Measurements from ENCODE around the gene COA5.

DNA sequence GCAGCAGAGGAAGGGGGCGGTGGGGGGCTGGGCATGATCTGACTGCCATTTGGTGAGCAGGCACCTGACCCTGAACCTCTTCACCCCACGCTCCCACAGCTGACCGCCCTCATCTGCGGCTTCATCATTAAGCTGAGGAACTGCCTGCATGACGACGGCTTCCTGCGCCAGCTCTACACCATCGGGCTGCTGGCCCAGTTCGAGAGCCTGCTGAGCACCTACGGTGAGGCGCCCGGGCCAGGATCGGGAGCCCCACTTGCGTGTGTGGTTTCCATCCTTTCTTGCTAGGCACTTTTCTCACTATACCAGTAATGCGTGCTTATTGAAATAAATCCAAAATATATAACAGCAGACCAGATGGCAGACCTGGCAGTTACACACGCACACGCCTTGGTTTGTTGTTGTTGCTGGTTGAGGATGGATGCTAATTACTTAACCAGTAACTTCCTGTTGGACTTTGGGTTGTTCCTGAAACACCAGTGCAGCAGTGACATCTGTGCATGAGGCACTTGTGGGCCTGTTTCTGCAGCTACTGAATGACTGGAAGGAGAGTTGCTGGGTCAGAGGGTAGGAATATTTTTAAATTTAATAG is 43.7 kb downstream of the COA5 start:
- TF ChIP-seq POLR2A (IDR thresholded peaks at IDR 0.05; ENCODE audit: low read length) = no peak
- TF ChIP-seq GATA1 (IDR thresholded peaks at IDR 0.05; ENCODE audit: low read depth, low read length) = no peak
